NCI-H2081 (cell line): ENCODE data around the gene SLC38A11.
A peak's percentile ranks its signal among the peaks of the same experiment; 100 is the strongest.

Experiments
- DNase-seq, 2 experiments: peaks; one replicate each; lab custom pipeline; 2025; lab: John Stamatoyannopoulos, UW

Gene SLC38A11

GRCh38 chr2:164969909-164970690 is 14.8 kb upstream of the SLC38A11 start:
- no peak for DNase-seq

GRCh38 chr2:164967781-164968228 is 12.5 kb upstream of the SLC38A11 start:
- no peak for DNase-seq

- no peak for DNase-seq
Observed at GRCh38 chr2:164967361-164967760, 12.0 kb upstream of the SLC38A11 start.

GRCh38 chr2:164964700-164965099 is 9.4 kb upstream of the SLC38A11 start:
- no peak for DNase-seq

- DNase-seq: peak in 1 of 2 experiments; percentile 14
Observed at GRCh38 chr2:164960159-164960558, 4.8 kb upstream of the SLC38A11 start.

- DNase-seq: peak; percentile 19 to 29
Observed at GRCh38 chr2:164954186-164954585, 1.1 kb downstream of the SLC38A11 start.

GRCh38 chr2:164953279-164953678 is 2.0 kb downstream of the SLC38A11 start:
- peak in 1 of 2 experiments; percentile 14 for DNase-seq

GRCh38 chr2:164952057-164952702 is 3.1 kb downstream of the SLC38A11 start:
- peak in 1 of 2 experiments; percentile 61 for DNase-seq

GRCh38 chr2:164948540-164948939 is 6.8 kb downstream of the SLC38A11 start:
- DNase-seq: no peak

- DNase-seq: no peak
Observed at GRCh38 chr2:164947281-164947680, 8.0 kb downstream of the SLC38A11 start.

GRCh38 chr2:164943289-164943688 is 12.0 kb downstream of the SLC38A11 start:
- DNase-seq: no peak

GRCh38 chr2:164937864-164938401 is 17.4 kb downstream of the SLC38A11 start:
- peak in 1 of 2 experiments; percentile 28 for DNase-seq

- DNase-seq: peak; percentile 49 to 88
Observed at GRCh38 chr2:164935118-164936101, 19.9 kb downstream of the SLC38A11 start.

GRCh38 chr2:164934401-164935117 is 20.8 kb downstream of the SLC38A11 start:
- peak in 1 of 2 experiments; percentile 34 for DNase-seq

GRCh38 chr2:164933671-164934189 is 21.6 kb downstream of the SLC38A11 start:
- DNase-seq: peak; percentile 43 to 84

- no peak for DNase-seq
Observed at GRCh38 chr2:164932377-164932776, 22.9 kb downstream of the SLC38A11 start.

GRCh38 chr2:164928101-164928673 is 27.1 kb downstream of the SLC38A11 start:
- no peak for DNase-seq

- DNase-seq: peak in 1 of 2 experiments; percentile 15
Observed at GRCh38 chr2:164922134-164922533, 33.2 kb downstream of the SLC38A11 start.

GRCh38 chr2:164920430-164920829 is 34.9 kb downstream of the SLC38A11 start:
- DNase-seq: no peak

- DNase-seq: peak in 1 of 2 experiments; percentile 69
Observed at GRCh38 chr2:164917296-164917903, 37.9 kb downstream of the SLC38A11 start.
